ENCODE measurements around the gene ECE1.
"Not testable (repeated sequence)": the region's sequence is repeated elsewhere in the genome, so short reads cannot be mapped to it uniquely, and the experiment has no call there.

Gene ECE1

DNA sequence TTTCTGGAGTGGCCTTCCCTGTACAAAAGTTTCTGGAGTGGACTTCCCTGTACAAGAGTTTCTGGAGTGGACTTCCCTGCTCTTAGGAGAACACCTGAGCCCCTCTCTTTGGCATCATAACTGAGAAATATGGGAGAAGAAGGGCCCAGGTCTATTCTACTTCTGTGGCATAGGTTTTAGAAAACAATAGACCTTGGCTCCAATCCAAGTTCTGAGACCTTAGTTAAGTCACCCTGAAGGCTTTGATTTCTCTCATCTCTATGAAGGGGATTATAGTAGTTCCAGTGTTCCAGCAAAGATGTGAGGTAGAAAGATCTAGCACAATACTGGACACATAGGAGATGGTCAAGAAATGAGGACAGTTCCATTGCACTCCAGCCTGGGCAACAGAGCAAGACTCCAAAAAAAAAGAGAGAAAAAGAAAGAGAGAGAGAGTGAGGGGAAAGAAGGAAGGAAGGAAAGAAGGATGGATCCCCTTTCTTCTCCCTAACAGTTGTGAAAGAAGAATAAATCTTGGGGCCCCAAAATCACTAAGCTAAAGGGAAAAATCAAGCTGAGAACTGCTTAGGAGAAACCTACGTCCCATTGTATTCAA is 100.3 kb downstream of the ECE1 start:
- in situ Hi-C loops (cut with HindIII; ENCODE audit: low sequenced_read_pairs), result no loop called here

DNA sequence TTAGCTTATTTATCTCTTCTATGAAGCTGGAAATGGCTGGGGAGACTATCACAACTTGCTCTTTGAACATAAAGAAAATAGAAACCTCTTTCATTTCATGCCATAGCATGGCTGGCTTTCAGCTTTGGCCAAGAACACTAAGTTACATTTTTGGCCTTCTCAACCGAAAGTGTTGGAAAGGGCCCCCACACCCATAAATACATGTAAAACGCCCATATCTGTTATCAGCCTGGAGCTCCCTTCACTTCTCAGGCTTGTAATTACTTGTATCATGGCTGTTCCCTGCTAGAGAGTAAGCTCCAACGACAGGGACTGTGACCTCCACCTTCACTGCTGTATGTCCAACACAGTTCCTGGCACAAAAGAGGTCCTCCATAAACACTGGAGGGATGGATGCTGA is 100.8 kb downstream of the ECE1 start:
- in situ Hi-C loops (cut with HindIII; ENCODE audit: low sequenced_read_pairs), result no loop called here

DNA sequence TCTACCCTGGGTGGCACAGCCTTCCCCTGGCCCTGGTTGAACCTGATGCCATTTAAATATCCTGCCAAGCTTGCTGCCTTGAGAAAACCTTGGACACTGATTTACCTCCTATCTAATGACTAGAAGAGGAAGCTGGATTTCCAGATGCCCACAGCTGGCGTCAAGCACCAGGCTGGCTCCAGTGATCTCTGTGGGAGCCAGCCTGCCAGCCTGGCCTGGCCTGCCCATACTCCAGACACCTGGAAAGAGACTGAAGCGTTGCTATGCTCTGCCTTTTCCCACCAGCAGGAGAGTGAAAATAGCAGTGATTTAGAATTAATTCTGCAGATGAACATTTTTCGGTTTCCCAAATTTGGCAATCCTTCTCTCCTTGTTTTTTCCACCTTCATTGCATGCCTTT is 102.0 kb downstream of the ECE1 start:
- in situ Hi-C loops (cut with HindIII; ENCODE audit: low sequenced_read_pairs), result no loop called here

DNA sequence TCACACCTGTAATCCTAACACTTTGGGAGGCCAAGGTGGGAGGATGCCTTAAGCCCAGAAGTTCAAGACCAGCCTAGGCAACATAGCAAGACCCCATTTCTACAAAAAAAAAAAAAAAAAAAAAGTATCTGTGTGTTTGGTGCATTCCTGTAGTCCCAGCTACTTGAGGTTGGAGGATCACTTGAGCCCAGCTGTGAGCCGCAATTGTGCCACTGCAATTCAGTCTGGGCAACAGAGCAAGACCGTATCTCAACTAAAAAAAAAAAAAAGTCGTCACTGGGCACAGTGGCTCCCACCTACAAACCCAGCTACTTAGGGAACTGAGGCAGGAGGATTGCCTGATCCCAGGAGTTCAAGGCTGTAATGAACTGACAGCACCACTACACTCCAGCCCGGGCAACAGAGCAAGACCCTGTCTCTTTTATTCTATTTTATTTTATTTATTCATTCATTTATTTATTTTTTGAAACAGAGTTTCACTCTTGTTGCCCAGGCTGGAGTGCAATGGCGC is 105.0 kb downstream of the ECE1 start:
- in situ Hi-C loops (cut with HindIII; ENCODE audit: low sequenced_read_pairs), result no loop called here

DNA sequence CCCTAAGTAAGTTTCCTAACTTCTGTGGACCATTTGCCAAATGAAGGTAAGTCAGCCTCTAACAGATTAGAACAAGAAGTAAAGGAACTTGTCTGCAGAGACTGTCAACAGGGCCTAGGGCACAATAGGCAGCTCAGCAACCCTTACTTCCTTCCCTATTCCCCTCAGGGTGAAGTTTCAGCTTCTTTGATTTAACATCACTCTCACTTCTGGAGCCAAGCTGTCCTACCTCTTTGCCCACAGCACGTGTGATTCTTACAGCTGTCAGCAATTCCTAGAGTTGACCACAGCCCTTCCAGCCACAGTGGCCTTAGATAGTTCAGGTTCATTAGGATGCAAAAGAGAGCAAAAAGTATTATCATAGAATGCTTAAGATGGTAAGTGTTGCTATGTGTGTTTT is 106.0 kb downstream of the ECE1 start:
- in situ Hi-C loops (cut with HindIII; ENCODE audit: low sequenced_read_pairs), result no loop called here

DNA sequence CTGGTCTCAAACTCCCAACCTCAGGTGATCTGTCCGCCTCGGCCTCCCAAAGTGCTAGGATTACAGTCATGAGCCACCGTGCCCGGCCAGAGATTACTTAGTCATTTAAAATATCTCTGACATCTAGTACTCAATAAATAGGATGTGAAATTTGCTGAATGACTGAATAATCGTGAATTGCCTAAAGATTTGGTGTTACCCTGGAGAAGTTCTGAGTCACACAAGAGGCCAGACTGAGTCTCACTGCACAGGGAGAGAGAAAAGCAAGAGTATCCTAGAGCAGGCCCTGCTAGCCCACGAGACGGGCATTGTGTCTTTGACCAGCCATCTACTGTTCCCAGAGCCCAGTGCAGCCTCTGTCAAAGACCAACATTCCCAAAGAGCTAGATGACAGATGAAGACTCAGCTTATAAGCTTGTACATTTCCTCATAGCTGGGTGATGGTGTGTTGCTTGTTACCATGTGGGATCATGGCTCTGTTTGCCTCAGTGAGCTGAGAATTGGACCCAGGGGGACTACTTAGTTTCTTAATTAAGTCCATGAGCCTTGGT is 108.0 kb downstream of the ECE1 start:
- in situ Hi-C loops (cut with HindIII; ENCODE audit: low sequenced_read_pairs), result no loop called here

DNA sequence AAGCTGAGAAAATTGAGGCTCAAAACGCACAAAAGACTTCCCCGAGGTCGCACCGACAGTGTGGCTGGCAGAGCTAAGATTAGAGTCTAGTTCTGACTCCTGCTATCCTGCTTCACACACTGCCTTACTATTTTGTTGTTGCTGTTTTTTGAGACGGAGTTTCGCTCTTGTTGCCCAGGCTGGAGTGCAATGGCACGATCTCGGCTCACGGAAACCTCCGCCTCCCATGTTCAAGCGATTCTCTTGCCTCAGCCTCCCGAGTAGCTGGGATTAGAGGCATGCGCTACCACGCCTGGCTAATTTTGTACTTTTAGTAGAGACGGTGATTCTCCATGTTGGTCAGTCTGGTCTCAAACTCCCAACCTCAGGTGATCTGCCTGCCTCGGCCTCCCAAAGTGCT is 112.0 kb downstream of the ECE1 start:
- in situ Hi-C loops (cut with HindIII; ENCODE audit: low sequenced_read_pairs), result not testable (repeated sequence)

DNA sequence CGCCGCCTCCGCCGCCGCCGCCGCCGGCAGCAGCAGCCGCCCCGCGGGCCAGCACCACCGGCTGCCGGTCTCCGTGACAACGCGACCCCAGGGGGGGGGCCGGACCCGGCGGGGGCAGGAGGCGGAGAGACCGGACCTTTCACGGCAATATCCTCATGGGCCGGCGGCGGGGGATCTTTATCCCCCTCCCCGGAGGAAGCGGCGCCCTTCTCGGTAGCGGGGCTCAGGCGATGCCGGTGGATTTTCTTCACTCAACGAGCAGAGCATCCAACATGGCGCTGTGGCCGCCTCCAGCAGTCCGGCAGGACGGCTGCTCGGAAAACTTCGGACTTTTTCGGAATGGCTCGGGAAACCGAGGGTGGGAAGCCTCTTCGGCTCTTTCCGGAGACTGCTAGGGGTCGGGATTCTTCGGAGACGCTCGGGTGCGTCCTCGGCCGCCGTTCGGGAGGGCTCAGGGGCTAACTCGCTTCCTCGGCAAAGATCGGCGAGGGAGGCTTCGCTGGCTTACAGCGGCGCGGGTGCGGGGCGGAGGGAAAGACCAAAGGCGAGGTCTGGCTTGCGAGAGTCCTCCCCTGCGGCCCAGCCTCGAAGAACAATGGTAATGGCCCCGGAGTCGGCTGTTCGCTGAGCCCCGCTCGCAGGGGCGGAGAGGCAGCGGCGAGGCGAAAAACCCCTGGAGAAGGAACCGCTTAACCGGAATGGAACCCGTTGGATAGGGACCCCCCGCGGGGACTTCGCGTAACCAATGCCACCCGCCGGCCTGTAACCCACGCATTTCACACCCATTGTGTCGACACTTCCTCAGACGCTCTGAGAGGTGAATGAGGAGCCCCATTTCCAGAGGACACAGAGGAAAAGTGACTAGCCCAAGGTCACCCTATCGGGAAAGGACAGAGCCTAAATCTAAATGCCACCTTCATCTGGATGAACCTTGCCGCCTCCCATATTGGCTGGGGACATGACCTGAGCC is 113.4 kb downstream of the ECE1 start, which contains the start of gene EIF4G3:
EIF4G3 (minus strand) TSS at position 312 of the 970 bp plus-strand sequence. CDS start 174,155 bp downstream, outside the sequence.
- in situ Hi-C loops (cut with HindIII; ENCODE audit: low sequenced_read_pairs), result no loop called here

DNA sequence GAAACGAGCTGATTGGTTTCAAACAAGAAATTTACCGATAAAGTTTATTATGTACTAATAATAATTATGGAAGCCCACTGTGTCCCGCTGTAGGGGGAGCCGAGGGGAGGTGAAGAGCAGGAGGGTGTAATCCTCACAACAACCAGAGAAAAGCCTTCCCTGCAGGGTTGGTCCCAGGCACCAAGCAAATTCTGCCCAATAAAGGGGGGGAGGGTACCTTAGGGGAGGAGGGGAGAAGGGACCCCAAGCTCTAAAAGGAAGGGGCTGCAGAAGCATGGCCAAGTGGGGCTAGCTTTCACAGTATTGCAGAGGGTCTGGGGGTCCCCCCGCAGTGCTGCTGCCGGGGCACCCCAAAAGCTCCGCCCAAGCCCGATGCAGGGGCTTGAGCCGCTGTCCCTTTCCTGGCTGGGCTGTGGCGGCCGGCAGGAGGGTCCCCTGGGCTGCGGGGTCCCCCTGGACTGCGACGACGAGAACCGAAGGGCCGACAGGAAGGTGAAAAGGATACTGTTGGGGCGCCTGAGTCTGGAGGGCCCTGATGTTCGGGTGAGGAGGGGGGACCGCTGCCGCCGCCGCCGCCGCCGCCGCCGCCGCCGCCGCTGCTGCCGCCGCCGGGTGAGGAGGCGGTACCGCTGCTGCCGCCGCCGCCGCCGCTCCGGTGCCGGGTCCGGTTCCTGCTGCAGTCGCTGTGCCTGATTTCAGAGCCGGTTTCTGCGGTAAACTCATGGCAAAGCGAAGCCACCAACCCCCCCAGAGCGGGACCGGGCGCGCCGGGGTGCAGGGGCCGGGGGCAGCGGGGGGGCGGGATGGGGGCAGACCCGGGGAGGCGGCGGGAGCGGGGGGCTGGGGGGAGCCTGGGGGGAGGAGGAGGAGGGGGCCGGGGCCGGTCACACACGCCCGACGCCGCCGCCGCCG is 114.3 kb downstream of the ECE1 start:
- in situ Hi-C loops (cut with HindIII; ENCODE audit: low sequenced_read_pairs), result no loop called here

DNA sequence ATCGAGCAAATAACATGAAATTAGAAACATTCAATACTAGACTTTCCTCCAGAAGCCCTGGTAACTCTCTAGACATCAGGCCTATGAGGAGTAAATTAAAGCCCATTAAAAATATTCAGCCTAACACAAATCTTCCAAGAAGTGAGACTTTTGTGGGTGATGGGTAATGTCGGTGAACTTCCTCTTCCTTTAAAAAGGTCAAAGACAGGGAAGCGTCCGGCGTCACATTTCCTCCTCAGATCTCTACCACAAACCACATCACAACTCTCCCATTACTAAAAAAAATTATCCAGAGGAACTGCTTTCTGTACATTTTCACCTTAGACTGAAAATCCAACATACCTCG is 115.0 kb downstream of the ECE1 start:
- in situ Hi-C loops (cut with HindIII; ENCODE audit: low sequenced_read_pairs), result no loop called here

DNA sequence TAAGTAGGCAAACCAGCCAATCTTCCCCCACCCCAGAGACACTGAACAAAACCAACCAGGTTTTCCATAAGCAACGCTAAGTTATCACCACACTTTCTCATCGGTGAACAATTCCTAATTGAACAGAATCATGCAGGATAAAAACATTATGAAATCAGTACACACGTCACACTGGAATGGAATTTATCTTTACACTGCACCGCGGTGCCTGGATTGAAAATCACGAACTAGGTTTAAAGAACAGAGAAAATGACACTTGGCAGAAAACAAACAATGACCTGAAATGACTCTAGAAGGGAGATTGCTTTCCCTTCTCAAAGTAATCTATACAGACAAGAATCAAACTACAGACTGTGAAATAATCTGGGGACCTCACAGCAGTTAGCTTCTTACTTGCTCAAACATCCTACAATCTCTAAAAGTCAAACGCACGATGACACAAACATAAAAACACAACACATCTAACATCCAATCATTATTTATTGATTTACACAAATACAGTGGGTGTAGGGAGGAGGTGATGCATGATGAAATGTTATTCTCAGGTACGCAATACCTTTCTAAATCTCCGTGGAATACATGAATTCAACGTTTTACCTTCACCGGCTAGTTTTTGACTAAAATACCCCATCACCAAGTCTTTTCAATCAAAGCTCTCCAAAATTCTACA is 115.5 kb downstream of the ECE1 start:
- in situ Hi-C loops (cut with HindIII; ENCODE audit: low sequenced_read_pairs), result no loop called here

DNA sequence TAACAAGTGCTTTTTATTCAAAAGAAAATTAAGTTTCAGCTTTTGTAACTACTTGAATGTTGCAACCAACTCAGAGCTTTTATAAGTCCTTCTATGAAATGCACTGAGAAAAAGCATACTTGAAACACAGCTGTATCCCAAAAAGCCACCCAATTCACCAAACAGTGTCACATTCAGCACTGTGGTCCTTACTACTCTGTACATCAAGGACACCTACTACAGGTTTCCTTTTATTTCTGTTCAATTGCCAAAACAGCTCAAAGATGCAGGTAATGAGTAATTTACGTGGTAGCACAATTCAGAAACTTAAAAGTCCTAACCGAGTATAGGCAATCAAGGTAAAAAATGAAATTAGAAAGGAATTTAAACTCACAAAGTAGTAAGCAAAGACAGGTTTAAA is 116.0 kb downstream of the ECE1 start:
- in situ Hi-C loops (cut with HindIII; ENCODE audit: low sequenced_read_pairs), result no loop called here

DNA sequence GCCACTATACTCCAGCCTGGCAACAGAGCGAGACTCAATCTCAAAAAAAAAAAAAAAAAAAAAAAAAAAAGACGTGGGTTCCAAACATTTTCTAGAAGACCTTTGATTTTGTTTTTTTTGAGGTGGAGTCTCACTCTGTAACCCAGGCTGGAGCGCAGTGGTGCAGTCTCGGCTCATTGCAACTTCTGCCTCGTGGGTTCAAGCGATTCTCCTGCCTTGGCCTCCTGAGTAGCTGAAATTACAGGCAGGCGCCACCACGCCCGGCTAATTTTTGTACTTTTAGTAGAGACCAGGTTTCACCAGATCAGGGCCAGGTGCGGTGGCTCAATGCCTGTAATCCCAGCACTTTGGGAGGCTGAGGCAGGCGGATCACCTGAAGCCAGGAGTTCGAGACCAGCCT is 117.2 kb downstream of the ECE1 start:
- in situ Hi-C loops (cut with HindIII; ENCODE audit: low sequenced_read_pairs), result not testable (repeated sequence)

DNA sequence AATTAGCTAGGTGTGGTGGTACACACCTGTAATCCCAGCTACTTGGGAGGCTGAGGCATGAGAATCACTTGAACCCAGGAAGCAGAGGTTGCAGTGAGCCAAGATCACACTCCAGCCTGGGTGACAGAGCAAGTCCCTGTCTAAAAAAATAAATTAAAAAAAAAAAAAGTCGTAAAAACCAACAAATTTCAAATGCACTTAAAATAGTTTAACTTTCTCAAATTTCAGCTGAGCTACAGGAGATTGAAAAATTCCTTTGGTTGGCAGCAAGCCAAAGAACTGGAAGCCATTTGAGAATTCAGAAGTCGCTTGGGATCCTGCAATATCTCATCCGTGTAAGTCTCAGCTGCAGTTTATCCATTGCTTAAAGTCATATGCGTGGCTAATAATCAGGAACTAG is 119.4 kb downstream of the ECE1 start:
- in situ Hi-C loops (cut with HindIII; ENCODE audit: low sequenced_read_pairs), result not testable (repeated sequence)

DNA sequence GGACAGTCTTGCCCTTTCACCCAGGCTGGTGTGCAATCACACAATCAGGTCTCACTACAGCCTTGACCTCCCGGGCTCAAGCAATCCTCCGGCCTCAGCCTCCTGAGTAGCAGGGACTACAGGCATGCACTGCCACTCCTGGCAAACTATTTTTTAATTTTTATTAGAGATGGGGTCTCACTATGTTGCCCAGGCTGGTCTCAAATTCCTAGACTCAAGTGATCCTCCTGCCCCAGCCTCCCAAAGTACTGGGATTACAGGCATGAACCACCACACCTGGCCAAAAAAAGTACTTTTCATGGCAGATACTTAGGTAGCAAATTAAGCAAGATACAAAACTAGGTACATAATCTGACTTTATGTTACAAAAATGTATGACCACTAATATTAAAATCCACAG is 121.8 kb downstream of the ECE1 start:
- in situ Hi-C loops (cut with HindIII; ENCODE audit: low sequenced_read_pairs), result no loop called here

Measured in DLD1 (cell line).